Aorta (tissue), 5 donors: ENCODE data around the gene MED13L. TPM values are rescaled to one million over a fixed set of nuclear protein-coding genes. Genes with fewer than 3 reads are reported as not detected.

ENCODE experiments used
- ATAC-seq: fragments of 200-7000 bp; cut with Tn5 transposase; one replicate; pipeline ENCODE4 v1.9.1; 2022; ENCODE audit warnings: moderate library complexity; ENCODE audit not compliant: low FRiP score
- DNase-seq, 2 donors: peaks; one replicate each; pipeline ENCODE4 v3.0.0-alpha.2; 2020
- H3K27ac ChIP-seq, 2 donors: one replicate each; pipeline ENCODE4 v1.5.1; 2013; ENCODE audit warnings: low read length in 2 of 2, mild to moderate bottlenecking in 2 of 2, moderate library complexity in 2 of 2, control low read depth in 1 of 2, inconsistent platforms in 1 of 2, low read depth in 1 of 2
- H3K27me3 ChIP-seq, 2 donors: one replicate each; pipeline ENCODE4 v1.6.1; 2013; ENCODE audit warnings: control low read depth in 1 of 2, low read length in 1 of 2, mild to moderate bottlenecking in 1 of 2, moderate library complexity in 1 of 2; ENCODE audit not compliant: insufficient read depth in 2 of 2, control insufficient read depth in 1 of 2
- H3K36me3 ChIP-seq, 2 donors: one replicate each; pipeline ENCODE4 v1.6.1; 2013; ENCODE audit warnings: control low read depth in 1 of 2, low read length in 1 of 2, mild to moderate bottlenecking in 1 of 2; ENCODE audit not compliant: insufficient read depth in 2 of 2, control insufficient read depth in 1 of 2
- H3K4me1 ChIP-seq, 2 donors: one replicate each; pipeline ENCODE4 v1.6.1; 2013; ENCODE audit warnings: low read length in 2 of 2, control low read depth in 1 of 2, mild to moderate bottlenecking in 1 of 2, moderate library complexity in 1 of 2; ENCODE audit not compliant: insufficient read depth in 2 of 2, control insufficient read depth in 1 of 2
- H3K4me3 ChIP-seq, 2 donors: one replicate each; pipeline ENCODE4 v1.5.1; 2013; ENCODE audit warnings: low read length in 2 of 2, control low read depth in 1 of 2, mild to moderate bottlenecking in 1 of 2
- H3K9me3 ChIP-seq: one replicate; pipeline ENCODE4 v1.6.1; 2013; ENCODE audit warnings: mild to moderate bottlenecking, low read length; ENCODE audit not compliant: control insufficient read depth
- WGBS, 2 donors: extraction: QIAGEN DNeasy Blood & Tissue Kit; methylation state at CpG; one replicate each; pipeline ENCODE4 v1.1.7; 2013; 5-methylcytosine and 5-hydroxymethylcytosine counted together
- intact Hi-C, 2 donors: fragments of 100-400 bp; cut with DNase I; formaldehyde crosslinking; loops; one replicate each; pipeline versions ENCODE4 v1.14.2 to v1.15.0; 2022
- polyA plus RNA-seq, 2 donors: library from polyadenylated mRNA; stranded (reverse); fragments of 200-250 nt; gene quantifications; one replicate each; pipeline ENCODE4 v1.2.3, GENCODE V29; 2013
- total RNA-seq, 2 donors: library from RNA; stranded (reverse); fragmentation: NEBNext Ultra II Directional; extraction: Animal tissue kit (Norgen Biotek cat#: 25700); gene quantifications; one replicate each; pipeline ENCODE4 v1.2.1, GENCODE V29; 2021
- donor health status: healthy with polysubstance abuse.
- donor health status: Bipolar disorder and iron deficiency.
- donor health status: DM: no; HTN: no; CAD: no.
- donor health status: DM: no; HTN: no; CAD: no.
- donor health status: DM: yes; HTN: yes; CAD: no.

Gene MED13L
- total and polyA plus RNA-seq, 4 donors, result 16.7 to 215 (median 114) TPM

GRCh38 chr12:116150001-116150400 is 127.5 kb downstream of the MED13L start:
- 19 to 28% methylated on average over 4 of the region's 4 CpGs for WGBS, 2 donors
- no peak for ATAC-seq
- Histone ChIP-seq H3K36me3 (no peaks in the 10 kb centered on the region), H3K27me3 (no peaks in the 10 kb centered on the region), H3K4me3 (no peak overlapping the region), H3K4me1 (peaks cover 3 to 8% of the 10 kb centered on the region in 2 donors), H3K9me3 (no peaks in the 10 kb centered on the region), H3K27ac (no peak overlapping the region)
- DNase-seq, result no peak
- intact Hi-C loops, result no loop called here

DNA sequence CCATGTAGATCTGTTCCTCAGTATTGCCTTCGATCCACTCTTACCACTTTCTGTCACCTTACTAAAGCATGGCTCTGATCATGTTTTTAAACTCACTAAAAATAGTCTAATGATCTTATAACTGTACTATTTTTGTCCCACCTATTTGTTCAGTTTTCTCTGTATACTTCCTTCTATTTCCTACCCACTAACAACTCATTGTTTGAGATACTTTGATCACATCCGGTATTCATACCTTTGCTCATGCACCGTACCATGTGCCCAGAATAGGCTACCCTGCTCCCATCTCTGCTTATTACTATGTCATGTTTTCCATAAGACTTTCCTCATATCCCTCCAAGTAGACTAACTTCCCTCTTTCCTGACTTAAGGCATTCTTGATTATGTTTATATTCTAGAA is 128.6 kb downstream of the MED13L start:
- ATAC-seq, result no peak
- no peak overlapping the region for H3K27ac ChIP-seq
- H3K4me1 ChIP-seq, result peaks cover 4 to 10% of the 10 kb centered on the region in 2 donors
- H3K36me3 ChIP-seq, result no peaks in the 10 kb centered on the region
- no peak for DNase-seq
- no peak overlapping the region for H3K4me3 ChIP-seq
- no peaks in the 10 kb centered on the region for H3K27me3 ChIP-seq
- intact Hi-C loops, result loop anchor here in 1 of 2 donors (10.0 kb wide), 1 partner anchor 446 kb away; no protein-coding TSS in a partner anchor
- no peaks in the 10 kb centered on the region for H3K9me3 ChIP-seq
- 13 to 14% methylated on average over 3 of the region's 3 CpGs for WGBS, 2 donors

- H3K36me3 ChIP-seq, result no peaks in the 10 kb centered on the region
- ATAC-seq (no peak), DNase-seq (no peak)
- no peak overlapping the region for H3K4me3 ChIP-seq
- peaks cover 4 to 6% of the 10 kb centered on the region in 2 donors for H3K4me1 ChIP-seq
- no peaks in the 10 kb centered on the region for H3K27me3 ChIP-seq
- intact Hi-C loops, result loop anchor here in 1 of 2 donors (10.0 kb wide), 1 partner anchor 448 kb away; no protein-coding TSS in a partner anchor
- WGBS, 2 donors, result 68 to 71% methylated on average over 8 of the region's 8 CpGs
- peak overlapping the region in 1 of 2 donors; percentile 33 for H3K27ac ChIP-seq
- H3K9me3 ChIP-seq, result no peaks in the 10 kb centered on the region
Observed at GRCh38 chr12:116146386-116146785, 131.1 kb downstream of the MED13L start.

- peaks cover 4 to 6% of the 10 kb centered on the region in 2 donors for H3K4me1 ChIP-seq
- DNase-seq (no peak), ATAC-seq (no peak)
- 95 to 97% methylated on average over 3 of the region's 3 CpGs for WGBS, 2 donors
- no peaks in the 10 kb centered on the region for H3K36me3 ChIP-seq
- no peaks in the 10 kb centered on the region for H3K27me3 ChIP-seq
- intact Hi-C loops, result loop anchor here in 1 of 2 donors (10.0 kb wide), 1 partner anchor 449 kb away; no protein-coding TSS in a partner anchor
- H3K27ac ChIP-seq, result no peak overlapping the region
- H3K9me3 ChIP-seq, result no peaks in the 10 kb centered on the region
- H3K4me3 ChIP-seq, result no peak overlapping the region
Observed at GRCh38 chr12:116145451-116145850, 132.0 kb downstream of the MED13L start.

- H3K27ac ChIP-seq, result peak overlapping the region in 1 of 2 donors; percentile 76
- ATAC-seq, result no peak
- peaks cover 4 to 6% of the 10 kb centered on the region in 2 donors for H3K4me1 ChIP-seq
- 5 to 9% methylated on average over 1 of the region's 1 CpG for WGBS, 2 donors
- no peak for DNase-seq
- H3K27me3 ChIP-seq, result no peaks in the 10 kb centered on the region
- H3K9me3 ChIP-seq, result no peaks in the 10 kb centered on the region
- no peaks in the 10 kb centered on the region for H3K36me3 ChIP-seq
- intact Hi-C loops, result loop anchor here (5.0 to 10.0 kb wide), 2 partner anchors 283 to 450 kb away; no protein-coding TSS in a partner anchor
- no peak overlapping the region for H3K4me3 ChIP-seq
Observed at GRCh38 chr12:116144384-116144783, 133.1 kb downstream of the MED13L start.

DNA sequence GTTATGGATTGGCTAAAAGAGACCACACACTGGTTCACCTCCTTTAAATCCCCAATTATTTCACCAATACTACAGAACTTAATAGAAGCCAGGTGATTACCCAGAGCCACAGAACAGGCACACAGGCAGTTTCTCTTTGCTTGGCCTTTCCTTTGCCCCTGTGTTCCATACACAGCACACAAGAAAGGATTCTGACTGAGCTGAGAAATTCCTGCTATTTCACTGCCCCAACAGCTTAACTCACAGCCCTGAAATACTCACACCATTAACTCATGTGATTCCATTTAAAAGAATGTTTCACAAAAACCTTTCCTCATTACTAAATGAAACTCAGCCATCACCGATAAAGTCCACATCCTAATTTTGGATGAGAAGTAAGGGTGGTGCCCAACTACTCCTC is 133.6 kb downstream of the MED13L start:
- H3K27me3 ChIP-seq, result no peaks in the 10 kb centered on the region
- 0 to 3% methylated on average over 1 of the region's 1 CpG for WGBS, 2 donors
- H3K4me3 ChIP-seq, result no peak overlapping the region
- no peaks in the 10 kb centered on the region for H3K9me3 ChIP-seq
- H3K36me3 ChIP-seq, result no peaks in the 10 kb centered on the region
- H3K27ac ChIP-seq, result peak overlapping the region; percentile 67 to 76
- peaks cover 2 to 6% of the 10 kb centered on the region in 2 donors for H3K4me1 ChIP-seq
- ATAC-seq (peak; percentile 43), DNase-seq (no peak)
- intact Hi-C loops, result loop anchor here (5.0 to 10.0 kb wide), 2 partner anchors 283 to 451 kb away; no protein-coding TSS in a partner anchor

GRCh38 chr12:116142936-116143898 is 134.3 kb downstream of the MED13L start:
- Histone ChIP-seq H3K9me3 (no peaks in the 10 kb centered on the region), H3K27ac (peak overlapping the region; percentile 44 to 67), H3K36me3 (no peaks in the 10 kb centered on the region), H3K27me3 (no peaks in the 10 kb centered on the region), H3K4me3 (no peak overlapping the region), H3K4me1 (peaks cover 2 to 6% of the 10 kb centered on the region in 2 donors)
- ATAC-seq, result no peak
- 29 to 30% methylated on average over 9 of the region's 9 CpGs for WGBS, 2 donors
- intact Hi-C loops, result loop anchor here (5.0 to 10.0 kb wide), 2 partner anchors 284 to 452 kb away; no protein-coding TSS in a partner anchor
- DNase-seq, result no peak

DNA sequence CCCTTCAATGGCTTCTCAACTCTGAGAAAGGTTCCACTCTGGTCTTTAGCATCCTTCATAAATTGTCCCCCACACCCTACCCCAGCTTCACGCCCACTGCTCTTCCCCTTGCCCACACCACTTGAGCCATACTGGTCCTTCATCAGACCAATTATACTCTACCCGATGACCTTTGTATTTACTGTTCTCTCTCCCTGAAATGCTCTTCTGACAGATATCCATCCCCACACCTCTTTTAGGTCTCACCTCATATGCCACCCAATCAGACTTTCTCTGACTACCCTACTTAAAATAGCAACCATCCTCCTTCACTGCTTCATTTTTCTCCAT is 135.7 kb downstream of the MED13L start:
- Histone ChIP-seq H3K4me1 (peaks cover 2 to 6% of the 10 kb centered on the region in 2 donors), H3K4me3 (no peak overlapping the region), H3K27me3 (no peaks in the 10 kb centered on the region), H3K9me3 (no peaks in the 10 kb centered on the region), H3K27ac (peak overlapping the region in 1 of 2 donors; percentile 13), H3K36me3 (no peaks in the 10 kb centered on the region)
- DNase-seq (no peak), ATAC-seq (no peak)
- intact Hi-C loops, result loop anchor here (5.0 to 10.0 kb wide), 2 partner anchors 286 to 453 kb away; no protein-coding TSS in a partner anchor
- WGBS, 2 donors, result 90 to 93% methylated on average over 2 of the region's 2 CpGs
